Hepatocyte (in vitro differentiated cells): ENCODE measurements around the gene PSMG3. TPM values are rescaled to one million over a fixed set of nuclear protein-coding genes. Genes with fewer than 3 reads are reported as not detected.

ENCODE experiments used
- DNase-seq: peaks from one replicate; pipeline ENCODE4 v3.0.0-alpha.2; 2016; ENCODE audit warnings: low spot score
- H2AFZ ChIP-seq: fragments of 200-600 bp; sonication (generic); 2 replicates; pipeline ENCODE4 v1.6.0; 2016; ENCODE audit warnings: antibody characterized with exemption, mild to moderate bottlenecking
- H3K27ac ChIP-seq: fragments of 200-600 bp; sonication (generic); 2 replicates; pipeline ENCODE4 v1.5.1; 2016; ENCODE audit warnings: mild to moderate bottlenecking
- H3K27me3 ChIP-seq: fragments of 200-600 bp; sonication (generic); 2 replicates; pipeline ENCODE4 v1.6.1; 2016
- H3K36me3 ChIP-seq: fragments of 200-600 bp; sonication (generic); replicated peaks from 2 replicates; pipeline ENCODE4 v1.5.1; 2016; ENCODE audit warnings: low read depth; ENCODE audit not compliant: insufficient read depth
- H3K4me1 ChIP-seq: fragments of 200-600 bp; sonication (generic); 2 replicates; pipeline ENCODE4 v1.5.1; 2016; ENCODE audit warnings: mild to moderate bottlenecking, moderate library complexity; ENCODE audit not compliant: insufficient read depth
- H3K4me2 ChIP-seq: fragments of 200-600 bp; sonication (generic); 2 replicates; pipeline ENCODE4 v1.6.0; 2016
- H3K4me3 ChIP-seq: fragments of 200-600 bp; sonication (generic); 2 replicates; pipeline ENCODE4 v1.5.1; 2016; ENCODE audit warnings: mild to moderate bottlenecking
- H3K79me2 ChIP-seq: fragments of 200-600 bp; sonication (generic); 2 replicates; pipeline ENCODE4 v1.6.0; 2017; ENCODE audit warnings: mild to moderate bottlenecking
- H3K9me2 ChIP-seq: fragments of 200-600 bp; sonication (generic); replicated peaks from 2 replicates; pipeline ENCODE4 v1.6.0; 2017; ENCODE audit warnings: mild to moderate bottlenecking; ENCODE audit not compliant: insufficient read depth
- H3K9me3 ChIP-seq: fragments of 200-600 bp; sonication (generic); 2 replicates; pipeline ENCODE4 v1.5.1; 2016; ENCODE audit warnings: low read depth, mild to moderate bottlenecking
- H4K20me1 ChIP-seq: fragments of 200-600 bp; sonication (generic); 2 replicates; pipeline ENCODE4 v1.6.0; 2016; ENCODE audit warnings: mild to moderate bottlenecking; ENCODE audit not compliant: insufficient read depth, poor library complexity, severe bottlenecking
- CTCF ChIP-seq: fragments of 200-600 bp; sonication (generic); IDR thresholded peaks from 2 replicates; pipeline ENCODE4 v1.5.1; 2016; ENCODE audit warnings: antibody characterized with exemption, mild to moderate bottlenecking; ENCODE audit not compliant: poor library complexity
- EZH2 ChIP-seq: fragments of 200-600 bp; sonication (generic); IDR thresholded peaks from 2 replicates; pipeline ENCODE4 v1.6.1; 2016; ENCODE audit warnings: antibody characterized with exemption, mild to moderate bottlenecking, borderline replicate concordance
- EZH2phosphoT487 ChIP-seq: fragments of 200-600 bp; sonication (generic); IDR thresholded peaks from one replicate; pipeline ENCODE4 v1.6.1; 2018; ENCODE audit warnings: antibody characterized with exemption, mild to moderate bottlenecking, low read depth, moderate library complexity; ENCODE audit not compliant: unreplicated experiment, severe bottlenecking
- WGBS: methylation state at CpG from one replicate; pipeline ENCODE4 v1.1.6; 2016; ENCODE audit warnings: low lambda C conversion rate; ENCODE audit errors: missing lambda C conversion rate; 5-methylcytosine and 5-hydroxymethylcytosine counted together
- polyA plus RNA-seq: library from polyadenylated mRNA; unstranded; fragments of >200 nt; fragmentation: Nextera tagmentation; extraction: Ambion mirVana; gene quantifications from 2 replicates; pipeline ENCODE4 v1.2.1, GENCODE V29; 2016
- total RNA-seq: library from RNA; depleted of rRNA; stranded (reverse); fragments of >200 nt; gene quantifications from 2 replicates; pipeline ENCODE4 v1.2.3, GENCODE V29; 2014

PSMG3 gene
- total and polyA plus RNA-seq, 2 experiments from 2014 or later, result 42.7 to 44.8 TPM

GRCh38 chr7:1529383-1530116, 40.3 kb downstream of the PSMG3 start:
- no peak for DNase-seq

GRCh38 chr7:1526271-1526754, 43.5 kb downstream of the PSMG3 start:
- H3K9me2 ChIP-seq, result no peaks in the 10 kb centered on the region
- H3K36me3 ChIP-seq, result no peaks in the 10 kb centered on the region
- no peaks in the 10 kb centered on the region for H3K27me3 ChIP-seq
- H3K79me2 ChIP-seq, result peaks cover 5% of the 10 kb centered on the region
- H3K4me3 ChIP-seq, result no peak overlapping the region
- H3K9me3 ChIP-seq, result no peaks in the 10 kb centered on the region
- no peak overlapping the region for H3K27ac ChIP-seq
- TF ChIP-seq CTCF (no peak), EZH2 (no peak), EZH2phosphoT487 (no peak)
- DNase-seq, result no peak
- no peak overlapping the region for H2AFZ ChIP-seq
- H4K20me1 ChIP-seq, result no peaks in the 10 kb centered on the region
- H3K4me2 ChIP-seq, result no peak overlapping the region
- H3K4me1 ChIP-seq, result no peaks in the 10 kb centered on the region
- WGBS, result 50% methylated on average over 6 of the region's 6 CpGs

More at GRCh38 chr7:1529383-1530116, 40.3 kb downstream of the PSMG3 start:
- H3K9me2 ChIP-seq, result no peaks in the 10 kb centered on the region
- WGBS, result 87% methylated on average over 20 of the region's 21 CpGs
- no peak overlapping the region for H3K4me3 ChIP-seq
- H2AFZ ChIP-seq, result no peak overlapping the region
- no peaks in the 10 kb centered on the region for H3K9me3 ChIP-seq
- peak overlapping the region; percentile 73 for H3K4me2 ChIP-seq
- peaks cover 28% of the 10 kb centered on the region for H3K79me2 ChIP-seq
- H3K4me1 ChIP-seq, result peaks cover 25% of the 10 kb centered on the region
- H3K27ac ChIP-seq, result no peak overlapping the region
- TF ChIP-seq EZH2phosphoT487, result no peak
- TF ChIP-seq CTCF, result no peak
- TF ChIP-seq EZH2, result no peak
- H4K20me1 ChIP-seq, result peaks cover 6% of the 10 kb centered on the region
- H3K36me3 ChIP-seq, result no peaks in the 10 kb centered on the region
- H3K27me3 ChIP-seq, result no peaks in the 10 kb centered on the region

- Histone ChIP-seq H3K27me3 (no peaks in the 10 kb centered on the region), H2AFZ (no peak overlapping the region), H3K4me3 (no peak overlapping the region), H4K20me1 (no peaks in the 10 kb centered on the region), H3K4me1 (no peaks in the 10 kb centered on the region), H3K9me2 (no peaks in the 10 kb centered on the region), H3K36me3 (no peaks in the 10 kb centered on the region), H3K79me2 (peaks cover 3% of the 10 kb centered on the region), H3K27ac (no peak overlapping the region), H3K9me3 (no peaks in the 10 kb centered on the region), H3K4me2 (no peak overlapping the region)
- TF ChIP-seq CTCF, result no peak
- TF ChIP-seq EZH2phosphoT487, result no peak
- TF ChIP-seq EZH2, result no peak
- WGBS, result 94% methylated on average over 6 of the region's 6 CpGs
- no peak for DNase-seq
Observed at GRCh38 chr7:1525409-1525808, 44.4 kb downstream of the PSMG3 start.
